HepG2 (cell line): ENCODE measurements around the gene PDE4C. TPM values are rescaled to one million over a fixed set of nuclear protein-coding genes. Genes with fewer than 3 reads are reported as not detected.
A peak's percentile ranks its signal among the peaks of the same experiment; 100 is the strongest.

Experiments
- ATAC-seq: fragments of 200-7000 bp; cut with Tn5 transposase; 3 replicates; pipeline ENCODE4 v1.9.1; 2020; ENCODE audit warnings: mild to moderate bottlenecking, moderate library complexity
- BruUV-seq: library from RNA; stranded (reverse); fragments of 400-500 nt; replicated peaks from 2 replicates; lab custom pipeline; 2021; lab: Mats Ljungman, UMichigan
- CTCF ChIA-PET: fragments of 300-600 bp; formaldehyde crosslinking; extraction: SDS; loops from one replicate; lab custom pipeline; 2021; ENCODE audit warnings: low total read pairs, inconsistent platforms, low intra/inter-chr PET ratio; lab: Yijun Ruan, JAX
- POLR2A ChIA-PET: fragments of 350-600 bp; sonication (Branson Sonifier 250); formaldehyde crosslinking; loops from one replicate; lab custom pipeline; 2020; ENCODE audit warnings: antibody characterized with exemption, inconsistent platforms; lab: Yijun Ruan, JAX
- DNase-seq: peaks from one replicate; pipeline ENCODE4 v3.0.0-alpha.2; 2015; ENCODE audit warnings: low spot score
- FAIRE-seq: peaks from 3 replicates; lab custom pipeline; 2011; peaks lifted over from hg19 to GRCh38; lab: Jason Lieb, UNC
- H2AFZ ChIP-seq: one replicate; pipeline ENCODE4 v1.6.1; 2011; ENCODE audit warnings: low read length, inconsistent platforms
- H3K27ac ChIP-seq: fragments of 300-600 bp; 3 replicates; pipeline ENCODE4 v1.8.0; 2011; ENCODE audit warnings: mixed run types, mild to moderate bottlenecking, mixed read lengths, low read length, inconsistent platforms; ENCODE audit not compliant: insufficient read depth; ENCODE audit errors: extremely low read length
- H3K27me3 ChIP-seq, 2 experiments: fragments of 200-600 bp in 1 of 2; 2 replicates in 1 of 2; 3 replicates in 1 of 2; pipeline versions ENCODE4 v1.6.0 to v1.8.0; 2011; ENCODE audit warnings: low read length in 2 of 2, mild to moderate bottlenecking in 2 of 2, moderate library complexity in 2 of 2, inconsistent platforms in 1 of 2; ENCODE audit not compliant: insufficient read depth in 2 of 2, control insufficient read depth in 1 of 2
- H3K36me3 ChIP-seq, 2 experiments: fragments of 200-600 bp in 1 of 2; replicated peaks in 1 of 2; 2 replicates in 1 of 2; 3 replicates in 1 of 2; pipeline versions ENCODE4 v1.5.1 to v1.8.0; 2011; ENCODE audit warnings: low read length in 2 of 2, inconsistent platforms in 1 of 2; ENCODE audit not compliant: insufficient read depth in 2 of 2, control insufficient read depth in 1 of 2
- H3K4me1 ChIP-seq: 2 replicates; pipeline ENCODE4 v1.5.1; 2012; ENCODE audit warnings: low read length, inconsistent platforms; ENCODE audit not compliant: insufficient read depth
- H3K4me2 ChIP-seq: 2 replicates; pipeline ENCODE4 v1.6.0; 2011; ENCODE audit warnings: low read depth, low read length, inconsistent platforms
- H3K4me3 ChIP-seq, 3 experiments: fragments of 200-600 bp in 1 of 3; sonication (generic), shearing (Covaris generic) in 1 of 3; replicated peaks in 1 of 3; 2 replicates each; pipeline ENCODE4 v1.5.1; 2011 to 2016; ENCODE audit warnings: low read length in 3 of 3, inconsistent platforms in 2 of 3, low read depth in 2 of 3, mild to moderate bottlenecking in 2 of 3, control low read depth in 1 of 3, mixed read lengths in 1 of 3; ENCODE audit not compliant: insufficient read depth in 1 of 3
- H3K79me2 ChIP-seq: one replicate; pipeline ENCODE4 v1.6.1; 2011; ENCODE audit warnings: low read length, inconsistent platforms; ENCODE audit not compliant: insufficient read depth
- H3K9ac ChIP-seq: 2 replicates; pipeline ENCODE4 v1.6.0; 2011; ENCODE audit warnings: mild to moderate bottlenecking, low read depth, low read length, inconsistent platforms; ENCODE audit not compliant: insufficient read depth
- H3K9me3 ChIP-seq: 2 replicates; pipeline ENCODE4 v1.5.1; 2012; ENCODE audit warnings: mild to moderate bottlenecking, low read length
- H4K20me1 ChIP-seq: 2 replicates; pipeline ENCODE4 v1.6.0; 2011; ENCODE audit warnings: inconsistent platforms, mild to moderate bottlenecking, low read length, moderate library complexity; ENCODE audit not compliant: insufficient read depth
- ZNF274 ChIP-seq: sonication (generic); formaldehyde crosslinking; IDR thresholded peaks from 2 replicates; pipeline ENCODE4 v1.5.1; 2020; ENCODE audit warnings: mild to moderate bottlenecking, missing genetic modification reagents
- ZNF629 ChIP-seq: sonication (generic); formaldehyde crosslinking; conservative IDR thresholded peaks from 2 replicates; pipeline ENCODE4 v1.5.0; 2020; ENCODE audit warnings: missing genetic modification reagents
- ZNF749 ChIP-seq: sonication (generic); formaldehyde crosslinking; IDR thresholded peaks from 2 replicates; pipeline ENCODE4 v1.8.0; 2022; ENCODE audit warnings: mild to moderate bottlenecking, missing genetic modification reagents, moderate library complexity, borderline replicate concordance
- WGBS: methylation state at CpG from one replicate; pipeline ENCODE4 v1.1.6; 2017; ENCODE audit warnings: low lambda C conversion rate; 5-methylcytosine and 5-hydroxymethylcytosine counted together
- in situ Hi-C: cut with HindIII; loops from 2 replicates; pipeline ENCODE4 v1.10.0; 2017; ENCODE audit warnings: low pct_unique_long_range_greater_than_20kb; ENCODE audit not compliant: extremely low pct_ligation_motif_present
- intact Hi-C: fragments of 100-400 bp; cut with micrococcal nuclease; formaldehyde crosslinking; loops from one replicate; pipeline ENCODE4 v1.10.0; 2022; ENCODE audit not compliant: unreplicated experiment
- polyA plus RNA-seq, 8 experiments: library from polyadenylated mRNA; depleted of rRNA in 3 of 8; stranded (reverse) in 7 of 8; unstranded in 1 of 8; fragments of >200 nt; fragmentation: Illumina TruSeq in 4 of 8; extraction: Trizol in 4 of 8; gene quantifications; 2 replicates each; pipeline versions ENCODE4 v1.2.1 to v1.2.3, GENCODE V29; 2011 to 2016; ENCODE audit warnings: low read depth in 4 of 8, missing spikeins in 1 of 8, mixed read lengths in 1 of 8; ENCODE audit not compliant: insufficient read depth in 1 of 8
- total RNA-seq, 5 experiments: library from RNA; depleted of rRNA; stranded (reverse); fragments of >200 nt; fragmentation: Illumina TruSeq; extraction: Trizol; gene quantifications; 2 replicates each; pipeline ENCODE4 v1.2.3, GENCODE V29; 2016; ENCODE audit warnings: low read depth in 1 of 5

PDE4C gene
- total and polyA plus RNA-seq, 2 of the 13 experiments (the other 11 are each of a cell fraction or from before 2014, with no cell fraction given), result 1.4 to 14.0 TPM

DNA sequence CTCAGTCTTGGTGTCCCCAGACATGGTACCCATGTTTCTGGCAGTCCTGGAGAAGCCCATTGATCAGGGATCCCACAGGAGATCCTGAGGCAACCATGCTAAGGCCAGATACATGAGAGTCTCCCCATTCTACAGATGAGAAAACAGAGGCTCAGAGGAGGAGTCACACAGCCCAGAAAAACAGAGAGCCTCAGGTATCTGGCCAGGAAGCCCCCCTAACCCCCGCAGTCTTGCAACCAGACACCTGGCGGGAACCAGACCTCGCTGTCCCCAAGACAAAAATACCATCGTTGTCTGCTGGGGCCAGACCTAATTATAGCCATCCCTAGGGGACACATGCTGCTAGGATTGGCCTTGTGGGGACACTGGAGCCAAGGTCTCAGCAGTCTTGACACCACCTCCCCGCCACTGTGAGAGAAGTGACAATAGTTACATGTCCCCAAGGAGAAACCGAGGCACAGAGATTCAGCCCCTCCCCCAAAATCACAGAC, 1.6 kb upstream of the PDE4C start:
- Histone ChIP-seq H3K4me3 (no peak overlapping the region), H3K4me1 (peaks cover 51% of the 10 kb centered on the region), H3K4me2 (no peak overlapping the region), H3K27me3 (peaks cover 0 to 4% of the 10 kb centered on the region in 2 experiments; a peak in 1 of 5 replicates), H4K20me1 (no peaks in the 10 kb centered on the region; the same call in 1 of the 2 replicates), H3K79me2 (no peaks in the 10 kb centered on the region), H3K36me3 (no peaks in the 10 kb centered on the region), H3K9me3 (no peaks in the 10 kb centered on the region), H3K27ac (no peak overlapping the region)
- no TSS peak for BruUV-seq
- FAIRE-seq (no peak), DNase-seq (no peak)
- POLR2A ChIA-PET, result no interaction called here
- intact Hi-C loops, result no loop called here
- TF ChIP-seq ZNF629 (CRISPR knock-in tag) (peak; percentile 81), ZNF274 (no peak)
- TF ChIP-seq, all 625 proteins: peak for 1
- CTCF ChIA-PET, result no interaction called here
- no peak for ATAC-seq
- Histone ChIP-seq H2AFZ (no peak overlapping the region), H3K9ac (no peak overlapping the region)
- WGBS, result 36% methylated on average over 2 of the region's 6 CpGs
- in situ Hi-C loops, result no loop called here

- H3K9ac ChIP-seq, result no peak overlapping the region
- BruUV-seq, result no TSS peak
- no peak overlapping the region for H3K27ac ChIP-seq
- peaks cover 0 to 4% of the 10 kb centered on the region in 2 experiments; a peak in 1 of 5 replicates for H3K27me3 ChIP-seq
- FAIRE-seq, result no peak
- H3K79me2 ChIP-seq, result no peaks in the 10 kb centered on the region
- TF ChIP-seq ZNF629 (CRISPR knock-in tag), result peak; percentile 90
- no peak for TF ChIP-seq ZNF749 (CRISPR knock-in tag)
- no peaks in the 10 kb centered on the region for H3K36me3 ChIP-seq
- DNase-seq, result no peak
- H2AFZ ChIP-seq, result no peak overlapping the region
- in situ Hi-C loops, result no loop called here
- WGBS, result 56% methylated on average over 17 of the region's 18 CpGs
- POLR2A ChIA-PET, result interaction anchor here (1.0 kb wide), 1 partner anchor 52 kb away, joined by 3 read pairs; no protein-coding TSS in a partner anchor
- intact Hi-C loops, result no loop called here
- H3K4me2 ChIP-seq, result 0 out of 2 replicates have a peak overlapping the region, but pooled peaks have one; percentile 95
- H3K4me3 ChIP-seq, result no peak overlapping the region
- H3K4me1 ChIP-seq, result peaks cover 51% of the 10 kb centered on the region
- CTCF ChIA-PET, result no interaction called here
- no peaks in the 10 kb centered on the region for H3K9me3 ChIP-seq
- no peak for ATAC-seq
- H4K20me1 ChIP-seq, result no peaks in the 10 kb centered on the region
Measured at GRCh38 chr19:18226956-18227780, 930 bp upstream of the PDE4C start.
